ENCODE results near the gene ZDHHC14.

DNA sequence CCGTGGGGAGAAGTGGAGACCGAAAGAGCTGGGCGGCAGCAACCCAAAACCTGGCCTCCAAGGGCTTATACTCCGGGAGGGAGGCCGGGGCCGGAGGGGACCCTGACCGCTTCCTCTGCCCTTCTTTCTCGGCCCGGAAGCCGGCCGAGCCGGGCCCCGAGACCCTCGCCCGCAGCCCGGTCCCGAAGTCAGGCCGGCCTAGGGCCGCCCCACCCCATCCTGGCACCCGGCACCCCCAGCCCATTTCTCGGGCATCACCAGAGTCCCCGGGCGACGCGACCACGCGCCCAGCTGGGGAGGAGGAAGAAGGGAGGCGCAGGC is 572 bp upstream of the ZDHHC14 start:
- TF ChIP-seq EZH2phosphoT487 (IDR thresholded peaks at IDR 0.05; ENCODE audit: borderline replicate concordance, low read length) (no peak), CTCF (IDR thresholded peaks at IDR 0.05; ENCODE audit: low read depth, low read length, poor library complexity, severe bottlenecking) (no peak)
